K562 (cell line): Measurements from ENCODE around the gene ITGB5. TPM values are rescaled to one million over a fixed set of nuclear protein-coding genes. Genes with fewer than 3 reads are reported as not detected.

Experiments
- ATAC-seq: fragments of 200-7000 bp; cut with Tn5 transposase; 3 replicates; pipeline ENCODE4 v1.9.1; 2020; ENCODE audit warnings: moderate library complexity
- BruUV-seq: library from RNA; stranded (reverse); fragments of 400-500 nt; replicated peaks from 2 replicates; lab custom pipeline; 2021; lab: Mats Ljungman, UMichigan
- CTCF ChIA-PET: fragments of 300-600 bp; formaldehyde crosslinking; extraction: SDS; loops from one replicate; lab custom pipeline; 2021; ENCODE audit warnings: low intra/inter-chr PET ratio; lab: Yijun Ruan, JAX
- POLR2A ChIA-PET: fragments of 300-600, 350-650 bp; sonication (Branson Sonifier 250); formaldehyde crosslinking; extraction: SDS; loops from one replicate; lab custom pipeline; 2021; ENCODE audit warnings: antibody characterized with exemption, inconsistent platforms; lab: Yijun Ruan, JAX
- DNase-seq, 4 experiments: peaks; one replicate each; pipeline versions ENCODE4 v3.0.0 to v3.0.0-alpha.2; 2011 to 2018; ENCODE audit warnings: low spot score in 3 of 4, mixed read lengths in 3 of 4; ENCODE audit errors: extremely low read depth in 1 of 4
- FAIRE-seq: peaks from 2 replicates; lab custom pipeline; 2011; peaks lifted over from hg19 to GRCh38; lab: Jason Lieb, UNC
- H2AFZ ChIP-seq: 2 replicates; pipeline ENCODE4 v1.6.0; 2011; ENCODE audit warnings: low read depth, low read length, control low read depth, inconsistent platforms
- H3K27ac ChIP-seq: fragments of 200-600 bp; 3 replicates; pipeline ENCODE4 v1.8.0; 2011; ENCODE audit warnings: low read depth, mild to moderate bottlenecking, control low read depth, inconsistent platforms, low read length, moderate library complexity, mixed read lengths; ENCODE audit errors: extremely low read depth
- H3K27me3 ChIP-seq, 2 experiments: fragments of 300-600 bp in 1 of 2; 2 replicates in 1 of 2; 3 replicates in 1 of 2; pipeline versions ENCODE4 v1.6.0 to v1.8.0; 2011; ENCODE audit warnings: inconsistent platforms in 2 of 2, low read length in 2 of 2, mild to moderate bottlenecking in 1 of 2, mixed read lengths in 1 of 2, moderate library complexity in 1 of 2; ENCODE audit not compliant: control insufficient read depth in 2 of 2, insufficient read depth in 2 of 2
- H3K36me3 ChIP-seq: fragments of 300-600 bp; 3 replicates; pipeline ENCODE4 v1.8.0; 2011; ENCODE audit warnings: mild to moderate bottlenecking, low read length, inconsistent platforms; ENCODE audit not compliant: control insufficient read depth, insufficient read depth
- H3K4me1 ChIP-seq, 2 experiments: fragments of 200-600 bp in 1 of 2; replicated peaks in 1 of 2; 2 replicates in 1 of 2; 3 replicates in 1 of 2; pipeline versions ENCODE4 v1.5.1 to v1.8.0; 2011; ENCODE audit warnings: inconsistent platforms in 2 of 2, low read length in 2 of 2, mild to moderate bottlenecking in 1 of 2, mixed read lengths in 1 of 2, moderate library complexity in 1 of 2; ENCODE audit not compliant: control insufficient read depth in 2 of 2, insufficient read depth in 2 of 2
- H3K4me2 ChIP-seq: 2 replicates; pipeline ENCODE4 v1.6.1; 2011; ENCODE audit warnings: low read length, control low read depth, inconsistent platforms, mixed read lengths; ENCODE audit not compliant: insufficient read depth
- H3K4me3 ChIP-seq: fragments of 200-600 bp; sonication (generic), shearing (Covaris generic); 2 replicates; pipeline ENCODE4 v1.5.1; 2016; ENCODE audit warnings: control low read depth, inconsistent platforms
- H3K79me2 ChIP-seq: fragments of 200-600 bp; 3 replicates; pipeline ENCODE4 v1.8.0; 2011; ENCODE audit warnings: low read length, inconsistent platforms; ENCODE audit not compliant: control insufficient read depth, insufficient read depth
- H3K9ac ChIP-seq, 2 experiments: 2 replicates each; pipeline versions ENCODE4 v1.6.0 to v1.6.1; 2011; ENCODE audit warnings: low read depth in 2 of 2, low read length in 2 of 2, control low read depth in 1 of 2, inconsistent platforms in 1 of 2, mild to moderate bottlenecking in 1 of 2, mixed read lengths in 1 of 2; ENCODE audit not compliant: insufficient read depth in 1 of 2
- H3K9me1 ChIP-seq: one replicate; pipeline ENCODE4 v1.6.0; 2011; ENCODE audit warnings: inconsistent platforms, mild to moderate bottlenecking, low read length, moderate library complexity; ENCODE audit not compliant: control insufficient read depth, insufficient read depth
- H3K9me3 ChIP-seq: replicated peaks from 2 replicates; pipeline ENCODE4 v1.5.1; 2011; ENCODE audit warnings: low read depth, low read length, inconsistent platforms; ENCODE audit not compliant: control insufficient read depth, insufficient read depth
- H4K20me1 ChIP-seq: replicated peaks from 2 replicates; pipeline ENCODE4 v1.6.1; 2011; ENCODE audit warnings: low read length, inconsistent platforms, mixed read lengths; ENCODE audit not compliant: control insufficient read depth, insufficient read depth
- CBFA2T2 ChIP-seq: fragments of 450-650 bp; conservative IDR thresholded peaks from 2 replicates; pipeline ENCODE4 v1.6.1; 2017; ENCODE audit warnings: mild to moderate bottlenecking
- CTCF ChIP-seq, 3 experiments: IDR thresholded peaks in 2 of 3; conservative IDR thresholded peaks in 1 of 3; 2 replicates each; pipeline ENCODE4 v1.5.1; 2011 to 2012; ENCODE audit warnings: low read length in 3 of 3, mild to moderate bottlenecking in 3 of 3, control low read depth in 2 of 3, improper control_type of control experiment in 1 of 3, inconsistent platforms in 1 of 3, low read depth in 1 of 3, mixed read lengths in 1 of 3, moderate library complexity in 1 of 3; ENCODE audit not compliant: insufficient read depth in 2 of 3
- CTCFL ChIP-seq: IDR thresholded peaks from 2 replicates; pipeline ENCODE4 v1.6.1; 2011; ENCODE audit warnings: borderline replicate concordance, low read depth, mild to moderate bottlenecking, moderate library complexity, low read length; ENCODE audit not compliant: insufficient read depth, poor library complexity, severe bottlenecking
- GABPB2 ChIP-seq: fragments of 250-450 bp; sonication (Bioruptor Pico); conservative IDR thresholded peaks from 2 replicates; pipeline ENCODE4 v1.5.1; 2021; ENCODE audit warnings: mild to moderate bottlenecking
- HDAC8 ChIP-seq: fragments of 450-650 bp; IDR thresholded peaks from 2 replicates; pipeline ENCODE4 v1.6.1; 2016; ENCODE audit warnings: mild to moderate bottlenecking, missing genetic modification characterization, moderate library complexity, missing compliant biosample characterization
- POLR2A ChIP-seq: fragments of 450-650 bp; conservative IDR thresholded peaks from 2 replicates; pipeline ENCODE4 v1.6.1; 2016
- SAFB ChIP-seq: fragments of 200-400 bp; formaldehyde crosslinking; IDR thresholded peaks from 2 replicates; pipeline ENCODE4 v1.6.1; 2017; ENCODE audit warnings: low read depth, low read length, borderline replicate concordance
- TOE1 ChIP-seq, 2 experiments: fragments of 450-650 bp in 1 of 2; sonication (generic) in 1 of 2; formaldehyde crosslinking in 1 of 2; IDR thresholded peaks; 2 replicates each; pipeline versions ENCODE4 v1.7.1 to v1.8.0; 2016 to 2022; ENCODE audit warnings: borderline replicate concordance in 2 of 2, mild to moderate bottlenecking in 2 of 2, antibody characterized with exemption in 1 of 2, inconsistent platforms in 1 of 2, low read depth in 1 of 2, missing genetic modification reagents in 1 of 2, moderate library complexity in 1 of 2
- ZNF507 ChIP-seq: conservative IDR thresholded peaks from 2 replicates; pipeline ENCODE4 v1.6.1; 2017; ENCODE audit warnings: missing genetic modification characterization, missing compliant biosample characterization
- WGBS: fragments of 100-300 bp; shearing (Covaris generic); methylation state at CpG from one replicate; pipeline ENCODE4 v1.1.6; 2016; ENCODE audit warnings: low coverage, mixed read lengths; ENCODE audit not compliant: insufficient coverage; ENCODE audit errors: missing lambda C conversion rate; 5-methylcytosine and 5-hydroxymethylcytosine counted together
- in situ Hi-C: fragments of 300-500 bp; cut with MboI; formaldehyde crosslinking; loops from 4 replicates; pipeline ENCODE4 v1.15.0; 2018; ENCODE audit warnings: inconsistent platforms, mixed read lengths
- intact Hi-C: fragments of 100-400 bp; cut with micrococcal nuclease; formaldehyde crosslinking; loops from 2 replicates; pipeline ENCODE4 v1.14.2; 2022
- polyA plus RNA-seq, 8 experiments: library from polyadenylated mRNA; depleted of rRNA in 4 of 8; stranded (reverse) in 5 of 8; unstranded in 3 of 8; fragments of >200 nt; fragmentation: Nextera tagmentation in 2 of 8; fragmentation: Illumina TruSeq in 1 of 8; extraction: Ambion mirVana in 2 of 8; extraction: Trizol in 1 of 8; gene quantifications; 2 replicates each; pipeline versions ENCODE4 v1.2.1 to v1.2.3, GENCODE V29; 2011 to 2014; ENCODE audit warnings: inconsistent platforms in 1 of 8, missing spikeins in 1 of 8
- total RNA-seq, 7 experiments: library from RNA; depleted of rRNA in 6 of 7; stranded (reverse); fragments of >200 nt in 6 of 7; fragmentation: Illumina TruSeq in 2 of 7; extraction: Trizol in 2 of 7; gene quantifications; 2 replicates each; pipeline versions ENCODE4 v1.2.1 to v1.2.3, GENCODE V29; 2011 to 2021; ENCODE audit warnings: low replicate concordance in 1 of 7

Gene ITGB5
- total and polyA plus RNA-seq, 9 of the 15 experiments (the other 6 are each of a cell fraction or from before 2014, with no cell fraction given) = 1.7 to 46.8 (median 9.9) TPM

- TF ChIP-seq ZNF507 (tag) (no peak), POLR2A (0 out of 2 replicates have a peak, but pooled peaks have one; percentile 17)
- TF ChIP-seq, all 486 proteins: peak for 1
- ATAC-seq = peak; percentile 37
- Histone ChIP-seq H3K79me2 (no peaks in the 10 kb centered on the region), H3K27me3 (no peaks in the 10 kb centered on the region), H3K4me1 (peaks cover 0 to 2% of the 10 kb centered on the region in 2 experiments; a peak in 3 of 5 replicates), H3K36me3 (peaks cover 41% of the 10 kb centered on the region), H3K27ac (no peak overlapping the region), H2AFZ (no peak overlapping the region), H4K20me1 (no peaks in the 10 kb centered on the region; the same call in 1 of the 2 replicates), H3K9me1 (no peaks in the 10 kb centered on the region), H3K4me2 (no peak overlapping the region), H3K9ac (no peak overlapping the region), H3K9me3 (no peaks in the 10 kb centered on the region), H3K4me3 (no peak overlapping the region)
- in situ Hi-C loops = no loop called here
- POLR2A ChIA-PET = interaction anchor here (1.2 to 1.7 kb wide), 2 partner anchors 9 to 159 kb away, joined by 3 to 6 read pairs; no protein-coding TSS in a partner anchor
- no TSS peak for BruUV-seq
- intact Hi-C loops = no loop called here
- no peak for FAIRE-seq
- DNase-seq = no peak
- CTCF ChIA-PET = no interaction called here
- 91% methylated on average over 12 of the region's 14 CpGs for WGBS
These were observed 139.8 kb downstream of the ITGB5 start for GRCh38 chr3:124747111-124747981.

- WGBS = 89% methylated on average over 3 of the region's 6 CpGs
- FAIRE-seq (no peak), DNase-seq (no peak), ATAC-seq (no peak)
- Histone ChIP-seq H3K27me3 (no peaks in the 10 kb centered on the region), H3K4me2 (no peak overlapping the region), H3K9me3 (no peaks in the 10 kb centered on the region), H4K20me1 (no peaks in the 10 kb centered on the region; the same call in 1 of the 2 replicates), H3K9me1 (no peaks in the 10 kb centered on the region), H3K9ac (no peak overlapping the region), H3K4me1 (peaks cover 0 to 2% of the 10 kb centered on the region in 2 experiments; a peak in 3 of 5 replicates), H2AFZ (no peak overlapping the region), H3K4me3 (no peak overlapping the region), H3K36me3 (peaks cover 57% of the 10 kb centered on the region), H3K27ac (no peak overlapping the region), H3K79me2 (no peaks in the 10 kb centered on the region)
- in situ Hi-C loops = no loop called here
- CTCF ChIA-PET = no interaction called here
- BruUV-seq = no TSS peak
- POLR2A ChIA-PET = no interaction called here
- intact Hi-C loops = no loop called here
- TF ChIP-seq CTCFL = no peak
- TF ChIP-seq CBFA2T2 = no peak
- TF ChIP-seq GABPB2 (CRISPR knock-in tag) = no peak
- TF ChIP-seq HDAC8 = no peak
- no peak for TF ChIP-seq SAFB
- no peak for TF ChIP-seq CTCF (IDR thresholded peaks at IDR 0.05 in 2 of 3, conservative IDR thresholded peaks at IDR 0.05 in 1 of 3; ENCODE audit: insufficient read depth in 2 of 3, low read depth in 1 of 3, low read length in 3 of 3)
- no peak for TF ChIP-seq TOE1 (IDR thresholded peaks at IDR 0.05; ENCODE audit: borderline replicate concordance)
- TF ChIP-seq TOE1 (CRISPR knock-in tag; IDR thresholded peaks at IDR 0.05; ENCODE audit: borderline replicate concordance, low read depth) = no peak
These were observed 141.4 kb downstream of the ITGB5 start for GRCh38 chr3:124745756-124746155.
